NK-92 (cell line): Measurements from ENCODE around the gene PRDM13.
"Not testable (repeated sequence)": the region's sequence is repeated elsewhere in the genome, so short reads cannot be mapped to it uniquely, and the experiment has no call there.

Experiments
- DNase-seq: peaks from one replicate; lab custom pipeline; 2025; ENCODE audit not compliant: unreplicated experiment; lab: John Stamatoyannopoulos, UW

Gene PRDM13

GRCh38 chr6:99606656-99607415 lies at the start of gene PRDM13:
TSS of gene PRDM13 (plus strand) at chr6:99606833. CDS start at chr6:99607035, 202 bp downstream.
- no peak for DNase-seq

GRCh38 chr6:99559057-99559456 lies 47.6 kb upstream of the PRDM13 start:
- DNase-seq, result no peak

- DNase-seq, result no peak
Measured at GRCh38 chr6:99560668-99561067, 46.0 kb upstream of the PRDM13 start.

- DNase-seq, result no peak
Measured at GRCh38 chr6:99563056-99563723, 43.4 kb upstream of the PRDM13 start.

- no peak for DNase-seq
Measured at GRCh38 chr6:99568103-99568933, 38.3 kb upstream of the PRDM13 start, which contains the start of gene CCNC. TSS of gene CCNC (minus strand) at chr6:99568660. CDS start at chr6:99568527, 133 bp downstream.

- DNase-seq, result no peak
Measured at GRCh38 chr6:99573980-99574617, 32.5 kb upstream of the PRDM13 start.

- no peak for DNase-seq
Measured at GRCh38 chr6:99575544-99576227, 30.9 kb upstream of the PRDM13 start.

- DNase-seq, result no peak
Measured at GRCh38 chr6:99579781-99580180, 26.9 kb upstream of the PRDM13 start.

GRCh38 chr6:99587792-99588191 lies 18.8 kb upstream of the PRDM13 start:
- DNase-seq, result no peak

- DNase-seq, result no peak
Measured at GRCh38 chr6:99588618-99589289, 17.9 kb upstream of the PRDM13 start.

GRCh38 chr6:99589290-99589672 lies 17.4 kb upstream of the PRDM13 start:
- no peak for DNase-seq

- DNase-seq, result no peak
Measured at GRCh38 chr6:99589907-99590493, 16.6 kb upstream of the PRDM13 start.

GRCh38 chr6:99590728-99591672 lies 15.6 kb upstream of the PRDM13 start:
- DNase-seq, result no peak

GRCh38 chr6:99591673-99592364 lies 14.8 kb upstream of the PRDM13 start:
- no peak for DNase-seq

GRCh38 chr6:99592900-99593299 lies 13.7 kb upstream of the PRDM13 start:
- DNase-seq, result no peak

GRCh38 chr6:99594696-99595095 lies 11.9 kb upstream of the PRDM13 start:
- not testable (repeated sequence) for DNase-seq

GRCh38 chr6:99602520-99603420 lies 3.9 kb upstream of the PRDM13 start:
- no peak for DNase-seq
